GM18499 (cell line): ENCODE data around the gene KCNAB1.
"Not testable (repeated sequence)": the region's sequence is repeated elsewhere in the genome, so short reads cannot be mapped to it uniquely, and the experiment has no call there.

ENCODE experiments used
- ATAC-seq: cut with Tn5 transposase; IDR thresholded peaks from one replicate; pipeline ENCODE4 v1.9.1; 2021; ENCODE audit warnings: moderate number of reproducible peaks; ENCODE audit not compliant: insufficient read depth, unreplicated experiment

Gene KCNAB1

GRCh38 chr3:156135921-156136638 is 15.7 kb downstream of the KCNAB1 start:
- no peak for ATAC-seq

GRCh38 chr3:156137397-156137796 is 17.0 kb downstream of the KCNAB1 start:
- not testable (repeated sequence) for ATAC-seq

DNA sequence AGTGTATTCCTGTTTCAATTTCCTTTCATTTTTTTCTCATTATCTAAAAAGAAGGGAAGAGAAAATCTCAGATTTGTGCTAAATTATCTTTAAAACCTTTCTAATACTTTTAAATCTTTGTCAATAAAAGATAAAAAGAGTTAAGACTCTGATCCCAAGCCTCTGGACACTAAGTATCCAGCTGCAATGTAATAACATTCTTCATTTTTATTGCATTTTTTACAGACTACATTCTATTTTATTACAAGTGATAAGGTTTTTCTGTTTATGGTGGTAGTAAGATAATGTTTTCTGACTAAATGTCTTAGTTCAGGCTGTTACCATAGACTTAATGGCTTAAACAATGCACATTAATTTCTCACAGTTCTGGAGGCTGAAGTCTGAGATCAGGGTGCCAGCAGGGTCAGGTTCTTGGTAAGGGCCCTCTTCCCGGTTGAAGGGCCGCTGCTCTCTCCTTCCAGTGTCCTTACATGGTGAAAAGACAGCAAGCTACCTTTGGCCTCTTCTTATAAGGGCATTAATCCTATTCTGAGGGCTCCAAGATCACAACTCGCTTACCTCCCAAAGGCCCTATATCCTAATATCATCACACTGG is 19.7 kb downstream of the KCNAB1 start:
- ATAC-seq, result no peak

GRCh38 chr3:156142702-156143101 is 22.3 kb downstream of the KCNAB1 start:
- no peak for ATAC-seq

DNA sequence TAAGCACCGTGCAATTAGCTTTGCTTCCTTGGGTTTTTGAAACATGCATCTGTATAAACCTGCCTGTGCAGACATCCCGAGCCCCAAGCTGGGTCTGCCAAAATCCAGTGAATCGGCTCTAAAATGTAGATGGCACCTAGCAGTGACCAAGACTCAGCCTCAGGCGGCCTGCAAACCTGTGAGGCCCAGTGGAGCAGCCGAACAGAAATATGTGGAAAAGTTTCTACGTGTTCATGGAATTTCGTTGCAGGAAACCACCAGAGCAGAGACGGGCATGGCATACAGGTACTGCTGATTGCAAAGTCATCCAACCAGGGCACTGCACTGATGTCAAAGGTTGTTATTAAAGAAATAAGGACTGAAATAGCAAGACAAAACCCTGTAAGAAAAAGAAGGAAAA is 22.8 kb downstream of the KCNAB1 start:
- no peak for ATAC-seq

DNA sequence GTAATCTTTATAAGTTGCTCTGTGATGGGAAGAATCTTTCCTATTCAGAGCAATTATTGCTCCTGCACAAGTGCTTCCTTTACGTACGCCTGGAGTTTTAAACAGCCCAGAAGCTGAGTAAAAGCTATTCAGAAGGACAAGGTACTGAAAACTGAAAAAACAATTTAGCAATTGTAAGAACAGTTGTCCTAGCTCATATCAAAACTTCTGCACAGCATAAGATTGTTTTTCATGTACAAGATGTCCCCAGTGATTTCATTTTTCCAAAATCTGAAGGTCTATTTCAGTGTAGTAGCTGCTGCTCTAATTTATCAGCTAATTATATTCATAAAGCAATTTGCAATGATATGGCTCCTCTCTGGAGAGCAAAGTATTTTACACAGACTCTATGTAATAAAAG is 23.7 kb downstream of the KCNAB1 start:
- no peak for ATAC-seq

- no peak for ATAC-seq
Observed at GRCh38 chr3:156145866-156146265, 25.5 kb downstream of the KCNAB1 start.

DNA sequence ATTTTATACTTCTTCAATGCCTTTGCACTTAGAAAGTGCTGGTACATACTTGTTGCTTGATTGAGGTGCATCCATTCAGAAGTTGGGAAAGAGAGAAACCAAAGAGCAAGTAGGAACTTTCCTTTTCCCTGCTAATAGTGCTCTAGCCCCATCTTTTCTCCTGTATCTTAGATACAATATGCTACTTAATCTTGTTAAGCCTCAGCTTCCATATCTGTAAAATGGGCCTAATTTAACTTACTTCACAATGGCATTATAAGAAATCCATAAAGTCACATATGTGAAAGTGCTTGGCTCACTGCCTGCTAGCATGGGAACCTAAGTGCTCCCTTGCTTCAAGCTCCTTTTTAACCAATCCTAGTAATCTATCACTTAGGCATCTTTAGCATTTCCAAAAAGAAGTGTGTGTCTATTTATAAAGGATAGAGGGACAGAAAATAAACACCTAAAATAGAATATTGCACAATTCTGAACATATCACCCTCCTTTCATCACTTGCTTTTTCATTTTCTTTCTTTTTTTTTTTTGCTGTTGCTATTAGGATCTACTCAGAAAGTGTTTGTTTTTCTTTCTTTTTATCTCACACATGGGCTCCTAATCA is 28.1 kb downstream of the KCNAB1 start:
- no peak for ATAC-seq

- ATAC-seq, result no peak
Observed at GRCh38 chr3:156148946-156149381, 28.6 kb downstream of the KCNAB1 start.

GRCh38 chr3:156149876-156150275 is 29.5 kb downstream of the KCNAB1 start:
- no peak for ATAC-seq

- no peak for ATAC-seq
Observed at GRCh38 chr3:156150434-156151066, 30.2 kb downstream of the KCNAB1 start.

DNA sequence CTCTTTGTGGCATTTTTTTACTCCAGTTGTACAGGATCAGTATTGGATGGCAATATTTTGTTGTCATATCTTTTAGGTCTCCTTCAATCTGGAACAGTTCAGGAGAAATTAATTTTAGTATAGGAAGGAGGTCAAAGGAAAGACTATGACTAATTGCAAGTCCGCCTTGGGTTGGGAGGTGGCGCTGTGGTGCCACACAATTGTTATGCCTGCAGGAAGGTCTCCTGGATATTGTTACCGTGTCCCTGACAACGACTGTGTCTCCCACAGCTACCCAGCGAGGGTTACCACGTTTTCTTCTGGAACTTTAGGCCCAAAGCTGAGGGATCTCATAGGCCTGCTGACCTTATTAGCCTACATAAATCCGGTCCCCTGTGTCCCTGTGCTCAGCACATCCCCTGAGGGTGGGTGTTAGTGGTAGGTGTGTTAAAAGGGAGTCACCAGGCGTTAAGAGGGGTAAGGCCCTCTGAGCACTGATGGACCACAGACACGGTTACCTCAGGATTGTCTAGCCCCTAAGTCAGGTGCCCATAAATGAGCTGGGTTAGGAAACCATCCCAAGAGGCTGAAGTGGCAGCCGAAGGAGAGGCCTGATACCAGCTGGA is 31.5 kb downstream of the KCNAB1 start:
- no peak for ATAC-seq

- no peak for ATAC-seq
Observed at GRCh38 chr3:156158656-156159295, 38.4 kb downstream of the KCNAB1 start.

GRCh38 chr3:156160647-156161046 is 40.3 kb downstream of the KCNAB1 start:
- no peak for ATAC-seq

GRCh38 chr3:156161172-156161571 is 40.8 kb downstream of the KCNAB1 start:
- ATAC-seq, result no peak

DNA sequence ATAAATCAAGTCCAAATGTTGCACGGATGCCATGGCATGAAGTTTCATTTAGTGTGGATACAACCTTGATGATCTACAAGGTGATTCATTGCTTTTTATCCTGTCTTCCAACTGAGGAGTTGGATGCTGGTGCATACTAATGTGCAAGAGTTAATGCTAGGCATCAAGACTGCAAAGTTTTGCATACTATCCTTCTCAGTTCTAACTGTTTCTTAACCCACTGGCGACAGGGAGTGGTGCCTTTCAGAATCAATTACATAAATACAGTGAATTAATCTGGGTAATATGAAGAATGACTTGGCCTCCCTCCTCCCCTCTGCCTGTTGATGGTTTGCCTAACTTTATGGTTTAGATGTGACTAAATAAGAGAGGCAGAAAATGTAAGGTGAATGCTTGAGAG is 43.5 kb downstream of the KCNAB1 start:
- no peak for ATAC-seq

- no peak for ATAC-seq
Observed at GRCh38 chr3:156166808-156167207, 46.4 kb downstream of the KCNAB1 start.

GRCh38 chr3:156170571-156170970 is 50.2 kb downstream of the KCNAB1 start:
- ATAC-seq, result no peak

DNA sequence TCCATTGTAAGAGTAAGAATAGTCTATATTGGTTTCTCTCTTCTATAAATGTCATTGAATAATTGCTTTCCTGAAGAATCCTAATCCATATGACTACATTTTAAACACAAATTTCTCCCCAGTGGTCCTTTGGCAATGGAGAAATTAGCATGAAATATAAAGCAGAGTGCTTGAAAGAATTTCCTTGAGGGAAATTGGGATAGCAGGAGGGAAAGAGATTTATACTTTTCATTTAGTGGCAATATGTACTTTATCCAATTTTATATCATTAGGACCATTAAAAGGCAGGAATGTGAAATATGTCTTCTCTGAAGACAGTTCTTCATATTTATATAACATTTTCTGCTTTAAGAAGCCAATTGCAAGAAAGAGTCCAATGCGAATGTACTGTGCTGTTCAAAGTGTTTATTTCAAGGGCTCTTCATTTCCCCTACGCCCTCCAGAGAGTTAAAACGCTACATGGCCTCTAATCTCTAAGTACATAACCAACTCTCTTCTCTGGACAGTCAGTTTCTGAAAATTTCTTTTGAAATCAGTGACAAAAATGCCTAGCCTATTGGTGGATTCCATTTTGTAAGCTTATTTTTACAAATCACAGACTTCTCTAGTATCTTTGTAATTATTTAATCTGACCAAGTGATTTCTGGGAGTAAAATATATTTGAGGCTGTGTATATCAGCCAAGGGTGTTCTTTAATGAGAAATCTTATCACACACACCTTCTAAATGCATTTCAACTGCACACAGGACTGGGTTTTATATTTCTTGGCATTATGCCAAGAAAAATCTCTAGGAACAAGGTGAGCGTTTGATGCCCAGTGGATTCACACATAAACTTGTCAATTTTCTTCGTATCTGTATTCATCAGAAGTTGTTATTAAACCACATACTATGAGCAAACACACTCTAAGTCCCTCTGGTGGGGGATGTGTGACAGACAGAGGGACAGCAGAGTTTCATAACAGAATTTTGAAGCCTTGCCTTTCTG is 51.2 kb downstream of the KCNAB1 start:
- ATAC-seq, result no peak
